Liver (tissue), 3 donors: Measurements from ENCODE around the gene COX4I1.

Experiments used
- EGR1 ChIP-seq, 2 donors: IDR thresholded peaks; 2 replicates each; pipeline ENCODE4 v1.6.1; 2016 to 2018; ENCODE audit warnings: antibody characterized with exemption in 2 of 2, low read depth in 2 of 2
- FOXA1 ChIP-seq: IDR thresholded peaks from 2 replicates; pipeline ENCODE4 v1.6.1; 2016; ENCODE audit warnings: antibody characterized with exemption
- FOXA2 ChIP-seq: IDR thresholded peaks from 2 replicates; pipeline ENCODE4 v1.6.1; 2016; ENCODE audit warnings: antibody characterized with exemption
- GABPA ChIP-seq, 2 donors: IDR thresholded peaks in 1 of 2; conservative IDR thresholded peaks in 1 of 2; 2 replicates each; pipeline ENCODE4 v1.6.1; 2016; ENCODE audit warnings: antibody characterized with exemption in 2 of 2, mild to moderate bottlenecking in 1 of 2, moderate library complexity in 1 of 2
- JUND ChIP-seq, 2 donors: IDR thresholded peaks; 2 replicates each; pipeline ENCODE4 v1.6.1; 2016; ENCODE audit warnings: antibody characterized with exemption in 2 of 2
- SP1 ChIP-seq: IDR thresholded peaks from 2 replicates; pipeline ENCODE4 v1.6.1; 2018; ENCODE audit warnings: antibody characterized with exemption, mild to moderate bottlenecking
- TAF1 ChIP-seq: conservative IDR thresholded peaks from 2 replicates; pipeline ENCODE4 v1.6.1; 2016; ENCODE audit warnings: antibody characterized with exemption, mild to moderate bottlenecking
- YY1 ChIP-seq: IDR thresholded peaks from 2 replicates; pipeline ENCODE4 v1.6.1; 2016; ENCODE audit warnings: antibody characterized with exemption, mild to moderate bottlenecking
- TF ChIP-seq, protein P1 (sequence below): fragments of 150-350 bp; IDR thresholded peaks from 2 replicates; pipeline ENCODE4 v1.5.1; 2017; ENCODE audit warnings: improper control_type of control experiment, low read depth, low read length; ENCODE audit not compliant: missing input control
- TF ChIP-seq, protein P2 (sequence below): IDR thresholded peaks from 2 replicates; pipeline ENCODE4 v1.6.1; 2016; ENCODE audit warnings: antibody characterized with exemption, mild to moderate bottlenecking
- TF ChIP-seq, protein P3 (sequence below): IDR thresholded peaks from 2 replicates; pipeline ENCODE4 v1.6.1; 2016; ENCODE audit warnings: antibody characterized with exemption
- TF ChIP-seq, protein P4 (sequence below): IDR thresholded peaks from 2 replicates; pipeline ENCODE4 v1.6.1; 2016; ENCODE audit warnings: antibody characterized with exemption
- TF ChIP-seq, protein P5 (sequence below): IDR thresholded peaks from 2 replicates; pipeline ENCODE4 v1.6.1; 2016; ENCODE audit warnings: antibody characterized with exemption
- donor health status: healthy.
- donor health status: healthy.

DNA sequence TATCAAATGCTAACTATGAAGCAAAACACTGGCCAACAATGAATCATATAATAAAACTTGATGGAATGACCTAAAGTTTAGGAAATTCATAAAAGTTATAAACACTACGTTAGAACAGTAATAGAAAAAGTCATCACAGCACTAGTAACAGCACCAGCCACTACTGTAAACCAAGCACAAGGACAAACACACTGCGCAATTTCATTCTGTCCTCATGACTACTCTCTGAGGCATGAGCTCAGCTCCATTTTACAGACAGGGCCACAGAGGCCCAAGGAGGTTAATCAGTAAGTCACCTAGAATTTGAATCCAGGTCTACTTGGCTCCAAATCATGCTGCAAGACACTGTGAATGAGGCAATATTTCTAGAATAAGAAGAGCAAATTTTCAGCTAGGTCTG, 13.6 kb upstream of the COX4I1 start:
- TF ChIP-seq TAF1, result no peak
- no peak for TF ChIP-seq FOXA1
- TF ChIP-seq, protein P1, sequence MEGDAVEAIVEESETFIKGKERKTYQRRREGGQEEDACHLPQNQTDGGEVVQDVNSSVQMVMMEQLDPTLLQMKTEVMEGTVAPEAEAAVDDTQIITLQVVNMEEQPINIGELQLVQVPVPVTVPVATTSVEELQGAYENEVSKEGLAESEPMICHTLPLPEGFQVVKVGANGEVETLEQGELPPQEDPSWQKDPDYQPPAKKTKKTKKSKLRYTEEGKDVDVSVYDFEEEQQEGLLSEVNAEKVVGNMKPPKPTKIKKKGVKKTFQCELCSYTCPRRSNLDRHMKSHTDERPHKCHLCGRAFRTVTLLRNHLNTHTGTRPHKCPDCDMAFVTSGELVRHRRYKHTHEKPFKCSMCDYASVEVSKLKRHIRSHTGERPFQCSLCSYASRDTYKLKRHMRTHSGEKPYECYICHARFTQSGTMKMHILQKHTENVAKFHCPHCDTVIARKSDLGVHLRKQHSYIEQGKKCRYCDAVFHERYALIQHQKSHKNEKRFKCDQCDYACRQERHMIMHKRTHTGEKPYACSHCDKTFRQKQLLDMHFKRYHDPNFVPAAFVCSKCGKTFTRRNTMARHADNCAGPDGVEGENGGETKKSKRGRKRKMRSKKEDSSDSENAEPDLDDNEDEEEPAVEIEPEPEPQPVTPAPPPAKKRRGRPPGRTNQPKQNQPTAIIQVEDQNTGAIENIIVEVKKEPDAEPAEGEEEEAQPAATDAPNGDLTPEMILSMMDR, result no peak
- no peak for TF ChIP-seq JUND (IDR thresholded peaks at IDR 0.05)
- TF ChIP-seq, protein P2, sequence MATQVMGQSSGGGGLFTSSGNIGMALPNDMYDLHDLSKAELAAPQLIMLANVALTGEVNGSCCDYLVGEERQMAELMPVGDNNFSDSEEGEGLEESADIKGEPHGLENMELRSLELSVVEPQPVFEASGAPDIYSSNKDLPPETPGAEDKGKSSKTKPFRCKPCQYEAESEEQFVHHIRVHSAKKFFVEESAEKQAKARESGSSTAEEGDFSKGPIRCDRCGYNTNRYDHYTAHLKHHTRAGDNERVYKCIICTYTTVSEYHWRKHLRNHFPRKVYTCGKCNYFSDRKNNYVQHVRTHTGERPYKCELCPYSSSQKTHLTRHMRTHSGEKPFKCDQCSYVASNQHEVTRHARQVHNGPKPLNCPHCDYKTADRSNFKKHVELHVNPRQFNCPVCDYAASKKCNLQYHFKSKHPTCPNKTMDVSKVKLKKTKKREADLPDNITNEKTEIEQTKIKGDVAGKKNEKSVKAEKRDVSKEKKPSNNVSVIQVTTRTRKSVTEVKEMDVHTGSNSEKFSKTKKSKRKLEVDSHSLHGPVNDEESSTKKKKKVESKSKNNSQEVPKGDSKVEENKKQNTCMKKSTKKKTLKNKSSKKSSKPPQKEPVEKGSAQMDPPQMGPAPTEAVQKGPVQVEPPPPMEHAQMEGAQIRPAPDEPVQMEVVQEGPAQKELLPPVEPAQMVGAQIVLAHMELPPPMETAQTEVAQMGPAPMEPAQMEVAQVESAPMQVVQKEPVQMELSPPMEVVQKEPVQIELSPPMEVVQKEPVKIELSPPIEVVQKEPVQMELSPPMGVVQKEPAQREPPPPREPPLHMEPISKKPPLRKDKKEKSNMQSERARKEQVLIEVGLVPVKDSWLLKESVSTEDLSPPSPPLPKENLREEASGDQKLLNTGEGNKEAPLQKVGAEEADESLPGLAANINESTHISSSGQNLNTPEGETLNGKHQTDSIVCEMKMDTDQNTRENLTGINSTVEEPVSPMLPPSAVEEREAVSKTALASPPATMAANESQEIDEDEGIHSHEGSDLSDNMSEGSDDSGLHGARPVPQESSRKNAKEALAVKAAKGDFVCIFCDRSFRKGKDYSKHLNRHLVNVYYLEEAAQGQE, result no peak
- no peak for TF ChIP-seq YY1
- TF ChIP-seq SP1, result no peak
- TF ChIP-seq EGR1 (IDR thresholded peaks at IDR 0.05; ENCODE audit: low read depth in 2 of 2), result no peak
- TF ChIP-seq, protein P3, sequence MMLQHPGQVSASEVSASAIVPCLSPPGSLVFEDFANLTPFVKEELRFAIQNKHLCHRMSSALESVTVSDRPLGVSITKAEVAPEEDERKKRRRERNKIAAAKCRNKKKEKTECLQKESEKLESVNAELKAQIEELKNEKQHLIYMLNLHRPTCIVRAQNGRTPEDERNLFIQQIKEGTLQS, result no peak
- TF ChIP-seq, protein P4, sequence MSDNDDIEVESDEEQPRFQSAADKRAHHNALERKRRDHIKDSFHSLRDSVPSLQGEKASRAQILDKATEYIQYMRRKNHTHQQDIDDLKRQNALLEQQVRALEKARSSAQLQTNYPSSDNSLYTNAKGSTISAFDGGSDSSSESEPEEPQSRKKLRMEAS, result no peak
- TF ChIP-seq, protein P5, sequence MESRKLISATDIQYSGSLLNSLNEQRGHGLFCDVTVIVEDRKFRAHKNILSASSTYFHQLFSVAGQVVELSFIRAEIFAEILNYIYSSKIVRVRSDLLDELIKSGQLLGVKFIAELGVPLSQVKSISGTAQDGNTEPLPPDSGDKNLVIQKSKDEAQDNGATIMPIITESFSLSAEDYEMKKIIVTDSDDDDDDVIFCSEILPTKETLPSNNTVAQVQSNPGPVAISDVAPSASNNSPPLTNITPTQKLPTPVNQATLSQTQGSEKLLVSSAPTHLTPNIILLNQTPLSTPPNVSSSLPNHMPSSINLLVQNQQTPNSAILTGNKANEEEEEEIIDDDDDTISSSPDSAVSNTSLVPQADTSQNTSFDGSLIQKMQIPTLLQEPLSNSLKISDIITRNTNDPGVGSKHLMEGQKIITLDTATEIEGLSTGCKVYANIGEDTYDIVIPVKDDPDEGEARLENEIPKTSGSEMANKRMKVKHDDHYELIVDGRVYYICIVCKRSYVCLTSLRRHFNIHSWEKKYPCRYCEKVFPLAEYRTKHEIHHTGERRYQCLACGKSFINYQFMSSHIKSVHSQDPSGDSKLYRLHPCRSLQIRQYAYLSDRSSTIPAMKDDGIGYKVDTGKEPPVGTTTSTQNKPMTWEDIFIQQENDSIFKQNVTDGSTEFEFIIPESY, result no peak
- TF ChIP-seq FOXA2, result no peak
- TF ChIP-seq GABPA (IDR thresholded peaks at IDR 0.05 in 1 of 2, conservative IDR thresholded peaks at IDR 0.05 in 1 of 2), result no peak
